GM19238 (cell line): ENCODE data around the gene SLC26A8.
"Not testable (repeated sequence)": the region's sequence is repeated elsewhere in the genome, so short reads cannot be mapped to it uniquely, and the experiment has no call there.

Source experiments
- DNase-seq: peaks from one replicate; pipeline ENCODE4 v3.0.0; 2011; ENCODE audit warnings: low spot score; ENCODE audit not compliant: insufficient read length

SLC26A8 gene

GRCh38 chr6:35919085-35919826 is 105.2 kb downstream of the SLC26A8 start:
- no peak for DNase-seq

GRCh38 chr6:35916893-35917292 is 107.5 kb downstream of the SLC26A8 start:
- not testable (repeated sequence) for DNase-seq

- no peak for DNase-seq
Measured at GRCh38 chr6:35916056-35916455, 108.4 kb downstream of the SLC26A8 start.

GRCh38 chr6:35914536-35914935 is 109.9 kb downstream of the SLC26A8 start:
- DNase-seq, result no peak

- no peak for DNase-seq
Measured at GRCh38 chr6:35911871-35912653, 112.4 kb downstream of the SLC26A8 start.

GRCh38 chr6:35909571-35909970 is 114.9 kb downstream of the SLC26A8 start:
- not testable (repeated sequence) for DNase-seq

- not testable (repeated sequence) for DNase-seq
Measured at GRCh38 chr6:35908753-35909401, 115.6 kb downstream of the SLC26A8 start.

GRCh38 chr6:35907750-35908149 is 116.7 kb downstream of the SLC26A8 start:
- no peak for DNase-seq

GRCh38 chr6:35906499-35906846 is 118.0 kb downstream of the SLC26A8 start:
- no peak for DNase-seq

GRCh38 chr6:35905841-35906498 is 118.5 kb downstream of the SLC26A8 start:
- DNase-seq, result no peak

- no peak for DNase-seq
Measured at GRCh38 chr6:35905141-35905785, 119.2 kb downstream of the SLC26A8 start.

- DNase-seq, result no peak
Measured at GRCh38 chr6:35903679-35904078, 120.8 kb downstream of the SLC26A8 start.

GRCh38 chr6:35900448-35900847 is 124.0 kb downstream of the SLC26A8 start:
- DNase-seq, result no peak

GRCh38 chr6:35898003-35898402 is 126.4 kb downstream of the SLC26A8 start:
- no peak for DNase-seq

GRCh38 chr6:35897486-35897885 is 127.0 kb downstream of the SLC26A8 start:
- DNase-seq, result no peak

- DNase-seq, result no peak
Measured at GRCh38 chr6:35897036-35897435, 127.4 kb downstream of the SLC26A8 start.

GRCh38 chr6:35896228-35896627 is 128.2 kb downstream of the SLC26A8 start:
- no peak for DNase-seq

- no peak for DNase-seq
Measured at GRCh38 chr6:35895560-35895959, 128.9 kb downstream of the SLC26A8 start.

- DNase-seq, result no peak
Measured at GRCh38 chr6:35894776-35895175, 129.7 kb downstream of the SLC26A8 start.
